ENCODE measurements around the gene NIPA2.

NIPA2 gene

DNA sequence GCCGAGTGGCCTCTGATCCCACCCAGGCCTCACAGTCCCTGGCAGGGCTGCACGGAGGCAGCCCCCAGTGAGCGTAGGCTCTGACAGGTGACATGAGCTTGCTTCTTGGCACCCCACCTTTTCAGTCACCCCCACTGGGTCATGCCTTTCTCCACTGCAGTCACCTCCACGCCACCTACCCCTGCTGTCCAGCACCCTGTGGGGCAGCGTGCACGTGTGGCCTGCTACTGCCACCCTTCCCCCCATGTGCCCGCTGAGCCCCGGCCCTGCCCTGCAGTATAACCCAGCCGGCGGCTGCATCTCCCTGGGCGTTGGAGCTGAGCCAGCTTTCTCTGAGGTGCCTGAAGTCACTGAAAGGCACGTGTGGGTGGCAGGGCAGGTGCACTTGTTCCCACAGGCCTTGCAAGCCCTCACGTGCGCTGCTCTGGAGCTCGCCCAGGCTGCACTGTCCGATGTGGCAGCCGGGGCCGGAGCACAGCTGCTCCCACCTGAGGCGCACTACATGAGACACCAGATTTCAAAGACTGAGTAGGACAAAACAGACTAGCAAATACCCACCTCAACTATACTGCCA lies 65.6 kb downstream of the NIPA2 start:
- no peak for DNase-seq

DNA sequence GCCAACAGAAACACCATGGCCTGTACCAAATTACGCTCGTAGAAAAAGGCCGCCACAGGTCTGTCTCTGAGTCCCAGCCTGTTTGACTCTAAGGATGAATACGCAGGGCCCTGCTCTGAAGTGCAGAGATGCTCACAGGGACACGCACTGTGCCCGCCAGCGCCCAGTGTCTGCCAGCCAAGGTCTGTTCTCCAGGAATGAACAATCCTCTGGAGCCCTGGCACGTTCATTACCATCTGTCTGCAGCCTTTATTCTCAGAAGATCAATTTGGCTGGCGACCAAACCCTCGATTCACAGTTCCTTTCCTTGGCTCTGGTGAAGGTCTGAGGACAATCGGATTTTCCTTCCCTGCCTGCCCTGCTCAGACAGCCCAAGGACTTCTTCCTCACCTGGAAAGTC lies 66.3 kb downstream of the NIPA2 start:
- no peak for DNase-seq

DNA sequence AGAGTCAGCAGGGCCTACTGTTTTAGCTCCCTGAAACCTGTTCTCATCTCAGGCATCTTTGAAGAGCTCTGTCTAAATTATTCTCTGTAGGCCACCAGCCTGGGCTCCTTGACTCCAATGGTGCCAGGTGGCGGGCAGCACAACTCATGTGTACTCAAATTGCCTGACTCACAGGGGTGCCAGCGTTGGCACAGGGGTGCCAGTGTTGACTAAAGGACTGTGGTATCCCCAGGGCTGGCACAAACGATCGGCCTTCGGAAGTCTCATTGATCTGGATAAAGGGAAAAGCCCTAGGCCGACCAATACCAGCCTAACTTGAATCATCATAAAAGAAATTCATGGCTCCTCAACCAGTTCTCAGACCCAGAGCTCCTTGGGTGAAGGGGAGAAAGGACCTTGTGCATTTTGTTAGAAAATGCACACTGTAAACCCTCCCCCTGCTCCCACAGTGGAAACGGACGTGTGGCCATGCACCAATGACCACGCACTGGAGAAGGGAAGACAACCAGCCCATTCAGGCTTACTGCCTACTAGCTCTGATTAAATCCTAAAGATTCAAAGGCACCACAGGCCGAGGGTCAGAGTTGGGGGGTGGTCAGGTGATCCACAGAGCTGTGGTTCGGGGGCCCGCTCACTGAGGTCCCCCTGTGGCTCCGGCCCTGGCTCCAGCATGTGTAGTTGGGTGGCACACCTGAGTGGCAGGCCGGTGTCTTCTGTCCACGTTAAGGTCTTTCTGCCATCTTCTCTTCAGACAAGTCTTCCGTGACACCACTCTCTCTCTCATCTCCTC lies 68.9 kb downstream of the NIPA2 start:
- no peak for DNase-seq

DNA sequence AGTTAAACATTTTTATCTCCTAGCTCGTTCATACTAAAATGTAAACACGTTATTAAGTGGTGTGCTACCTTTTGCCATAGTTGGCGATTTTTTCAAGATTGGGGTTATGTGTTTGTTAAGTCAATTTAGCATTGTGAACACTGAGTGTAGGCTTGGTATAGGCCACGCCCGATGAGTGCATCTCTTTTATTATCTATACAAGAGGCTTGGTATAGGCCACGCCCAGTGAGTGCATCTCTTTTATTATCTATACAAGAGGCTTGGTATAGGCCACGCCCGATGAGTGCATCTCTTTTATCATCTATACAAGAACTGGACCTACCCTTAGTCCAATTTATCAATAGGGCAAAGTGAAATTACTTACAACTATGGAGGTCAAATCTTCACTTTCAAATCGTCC lies 70.4 kb downstream of the NIPA2 start:
- DNase-seq = no peak

DNA sequence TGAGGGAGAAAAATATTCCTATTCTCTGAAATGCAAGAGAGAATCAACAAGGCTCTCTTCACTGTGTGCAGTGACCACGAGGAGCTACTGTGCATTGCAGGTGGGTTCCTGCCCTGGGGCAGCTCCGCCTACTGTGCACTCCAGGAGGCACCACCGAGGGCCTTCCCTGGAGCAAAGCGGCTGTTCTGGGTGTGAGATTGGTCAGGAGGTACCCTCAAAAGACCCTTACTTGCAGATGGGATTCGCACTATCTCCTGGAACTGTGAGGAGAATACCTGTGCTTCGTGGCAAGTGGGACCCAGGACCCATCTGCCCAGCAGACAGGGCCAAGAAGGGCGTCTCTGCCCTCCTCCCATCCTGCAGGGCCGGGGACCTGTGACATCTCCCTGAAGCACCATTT lies 72.8 kb downstream of the NIPA2 start:
- DNase-seq = no peak

DNA sequence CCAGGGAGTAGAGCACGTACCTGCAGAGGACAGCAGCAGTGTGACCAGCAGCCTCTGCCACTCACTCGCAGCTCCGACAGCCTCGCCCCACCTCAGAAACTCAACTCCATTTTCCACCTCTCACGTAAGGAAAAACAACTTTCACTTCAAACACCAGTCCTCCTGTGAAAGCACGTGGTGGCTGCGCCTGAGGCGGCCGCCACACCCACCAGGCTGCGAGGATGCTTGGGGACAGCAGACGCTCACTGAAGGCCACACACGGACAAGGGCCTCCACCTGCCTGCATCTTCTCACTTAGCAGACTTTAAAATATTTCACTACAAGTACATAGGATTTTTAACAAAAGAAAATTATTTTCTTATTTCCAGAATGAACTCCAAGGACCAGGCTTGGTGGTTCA lies 73.8 kb downstream of the NIPA2 start:
- no peak for DNase-seq

DNA sequence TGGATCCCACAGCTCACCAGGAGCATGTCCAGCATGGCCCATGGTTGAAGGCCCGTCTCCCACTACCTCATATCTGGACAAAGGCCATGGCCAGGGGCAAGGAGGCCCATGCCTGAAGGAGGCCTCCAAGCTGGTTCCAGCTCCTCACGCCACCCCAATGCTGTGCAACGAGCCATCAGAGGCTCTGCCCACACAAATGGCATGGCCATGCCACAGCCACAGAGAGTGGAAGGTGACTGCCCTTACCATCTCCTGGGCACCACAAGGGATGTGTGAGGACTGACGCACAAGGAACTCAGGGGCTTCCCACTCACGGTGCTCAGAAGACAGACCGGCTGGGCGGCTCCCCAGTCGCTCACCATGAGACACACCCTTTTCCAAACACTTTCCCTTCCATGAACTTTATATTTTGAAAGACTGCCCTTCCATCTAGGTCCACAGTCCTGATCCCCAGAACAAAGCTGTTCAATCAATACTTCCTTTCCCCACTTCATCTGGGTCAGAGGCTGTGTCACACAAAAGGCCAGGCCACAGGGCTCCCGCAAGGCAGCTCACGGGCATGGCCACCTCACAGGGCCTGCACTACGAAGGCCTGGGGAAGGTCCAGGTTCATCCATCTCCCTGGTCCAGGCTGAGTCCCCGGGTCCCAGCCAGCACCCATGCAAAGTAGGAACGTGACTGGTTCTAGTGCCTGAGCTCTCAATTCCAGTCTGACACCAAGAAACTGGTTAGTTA lies 75.3 kb downstream of the NIPA2 start:
- no peak for DNase-seq

DNA sequence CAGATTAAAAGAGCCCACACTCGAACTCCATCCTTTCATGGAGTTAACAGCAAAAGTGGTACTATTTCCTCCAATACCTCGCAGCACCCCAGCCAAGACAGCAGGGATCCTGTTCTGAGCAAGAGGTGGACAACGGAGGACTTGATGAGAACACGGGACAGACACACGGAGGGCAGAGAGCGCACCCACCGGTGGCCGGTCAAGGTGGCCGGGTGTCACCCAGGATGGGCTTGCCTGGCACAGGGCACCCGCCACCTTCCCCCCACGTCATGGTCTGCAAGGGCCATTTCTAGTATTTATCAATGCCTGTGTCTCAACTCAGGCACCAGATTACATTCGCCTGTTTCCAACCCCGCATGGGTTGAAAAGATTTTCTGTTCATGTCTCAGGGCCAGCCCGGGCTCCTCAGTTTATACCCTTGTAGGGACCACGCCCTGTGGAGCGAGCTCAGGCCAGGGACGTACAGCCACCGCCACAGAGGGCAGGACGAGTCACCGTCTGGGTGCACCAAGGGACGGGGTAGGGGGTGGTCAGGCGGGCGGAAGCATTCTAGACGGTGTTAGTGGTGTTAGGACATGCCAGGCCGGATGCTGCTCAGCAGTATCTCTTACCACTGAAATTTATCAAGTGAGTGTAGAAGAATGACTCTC lies 77.5 kb downstream of the NIPA2 start:
- no peak for DNase-seq

DNA sequence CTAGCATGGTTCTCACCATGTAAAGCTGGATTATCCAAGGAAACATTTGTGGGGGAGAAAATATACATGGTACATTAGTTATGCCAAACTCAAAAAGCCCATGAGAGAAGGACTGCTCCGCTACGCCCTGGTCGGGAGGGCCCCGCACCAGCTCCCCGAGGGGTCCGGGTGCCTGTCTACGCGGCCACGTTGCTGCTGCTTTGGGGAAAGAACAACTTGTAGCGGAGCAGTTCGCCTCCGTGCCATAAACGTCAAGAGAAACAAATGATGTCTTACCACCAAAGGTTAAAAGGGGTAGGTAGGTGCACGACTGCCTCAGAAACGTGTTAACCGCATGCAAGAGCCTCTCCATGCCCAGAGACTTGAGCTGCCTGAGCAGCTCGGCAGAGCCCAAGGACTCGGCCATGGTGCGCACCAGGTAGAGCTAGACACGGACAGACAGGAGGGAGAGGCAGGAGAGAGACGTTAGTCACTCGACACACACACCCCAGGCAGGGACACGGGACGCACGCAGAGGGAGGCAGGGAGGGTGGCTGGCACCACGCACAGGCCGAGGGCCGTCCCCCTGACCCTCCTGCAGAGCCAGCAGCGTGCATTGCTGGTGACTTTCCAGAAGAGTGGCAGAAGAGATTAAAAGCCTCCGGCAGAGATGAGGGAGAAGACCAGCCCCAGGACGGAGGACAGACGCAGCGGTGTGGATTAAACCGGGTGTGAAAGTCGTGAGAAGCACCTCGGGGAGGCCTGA lies 78.3 kb downstream of the NIPA2 start:
- no peak for DNase-seq

DNA sequence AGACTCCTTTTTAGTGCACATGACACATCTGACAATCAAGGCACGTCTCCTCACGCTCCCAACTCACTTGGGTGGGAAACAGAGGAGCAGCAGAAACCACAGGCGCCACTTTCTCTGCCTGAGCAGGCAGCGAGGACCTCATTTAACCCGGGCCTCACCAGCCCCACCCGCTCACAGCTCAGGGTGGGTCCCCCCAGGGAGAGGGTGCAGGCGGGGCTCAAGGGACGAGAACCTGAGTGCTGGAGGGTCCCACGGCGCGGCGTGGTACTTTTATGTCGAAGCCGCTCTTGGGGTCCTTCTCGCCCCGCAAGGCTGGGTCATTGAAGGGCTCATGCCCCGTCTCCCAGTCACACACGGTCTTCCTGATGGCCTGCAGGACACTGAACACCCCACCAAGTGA lies 79.1 kb downstream of the NIPA2 start:
- DNase-seq = no peak

All from effector CD4-positive, alpha-beta T cell (primary cell).